A673 (cell line): ENCODE results near the gene VSIG1.

Experiments
- CTCF ChIP-seq: fragments of 300-800, 200-600 bp; sonication (generic); conservative IDR thresholded peaks from 2 replicates; pipeline ENCODE4 v1.5.1; 2017; ENCODE audit warnings: low read depth, mild to moderate bottlenecking, antibody characterized with exemption, low read length, moderate library complexity, mixed read lengths
- EZH2 ChIP-seq: fragments of 200-600 bp; sonication (generic); IDR thresholded peaks from 2 replicates; pipeline ENCODE4 v1.6.1; 2017; ENCODE audit warnings: borderline replicate concordance, low read depth, mild to moderate bottlenecking, mixed read lengths, antibody characterized with exemption, low read length; ENCODE audit not compliant: poor library complexity, severe bottlenecking

- TF ChIP-seq CTCF = no peak
- TF ChIP-seq EZH2 = no peak
Observed at GRCh38 chrX:108029928-108030711, 14.7 kb upstream of the VSIG1 start.
